Activated effector memory CD4-positive, alpha-beta T cell treated with anti-CD3 and anti-CD28 coated beads, Interleukin-2, amount 50 U/mL, for 16 hours (primary cell): ENCODE data around the gene NYAP2.

ENCODE experiments used
- DNase-seq: peaks from one replicate; pipeline ENCODE4 v3.0.0-alpha.2; 2020

NYAP2 gene

GRCh38 chr2:225569995-225570394 lies 170.5 kb downstream of the NYAP2 start:
- no peak for DNase-seq

- no peak for DNase-seq
Measured at GRCh38 chr2:225573603-225574002, 174.1 kb downstream of the NYAP2 start.

- no peak for DNase-seq
Measured at GRCh38 chr2:225574582-225575138, 175.2 kb downstream of the NYAP2 start.

GRCh38 chr2:225581135-225581534 lies 181.6 kb downstream of the NYAP2 start:
- DNase-seq, result no peak

DNA sequence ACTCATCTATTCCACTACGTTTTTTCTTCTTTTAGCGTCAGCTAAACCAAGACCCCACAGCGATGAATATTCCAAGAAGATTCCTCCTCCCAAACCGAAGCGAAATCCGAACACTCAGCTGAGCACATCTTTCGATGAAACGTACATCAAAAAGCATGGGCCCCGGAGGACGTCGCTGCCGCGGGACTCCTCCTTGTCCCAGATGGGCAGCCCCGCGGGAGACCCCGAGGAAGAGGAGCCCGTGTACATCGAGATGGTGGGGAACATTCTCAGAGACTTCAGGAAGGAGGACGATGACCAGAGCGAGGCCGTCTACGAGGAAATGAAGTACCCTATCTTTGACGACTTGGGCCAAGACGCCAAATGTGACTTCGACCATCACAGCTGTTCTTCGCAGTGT lies 182.4 kb downstream of the NYAP2 start:
- DNase-seq, result no peak

GRCh38 chr2:225582355-225583116 lies 183.0 kb downstream of the NYAP2 start:
- no peak for DNase-seq

DNA sequence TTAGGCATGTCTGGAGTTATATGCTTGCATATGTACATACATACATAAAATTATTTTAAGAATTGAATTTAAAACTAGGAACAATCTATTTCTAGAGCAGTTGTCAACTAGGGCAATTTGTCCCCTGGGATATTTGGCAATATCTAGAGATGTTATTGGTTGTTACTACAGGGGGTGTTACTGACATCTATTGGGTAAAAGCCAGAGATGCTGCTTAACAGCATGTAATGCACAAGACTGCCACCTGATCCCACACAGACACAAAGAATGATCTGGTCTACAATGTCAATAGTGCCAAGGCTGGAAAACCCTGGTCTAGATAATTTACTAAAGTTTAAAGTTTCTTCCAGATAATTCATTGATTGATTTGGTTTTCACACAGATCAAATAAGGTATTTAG lies 185.3 kb downstream of the NYAP2 start:
- DNase-seq, result no peak

- no peak for DNase-seq
Measured at GRCh38 chr2:225590932-225591331, 191.4 kb downstream of the NYAP2 start.

- DNase-seq, result no peak
Measured at GRCh38 chr2:225597911-225598310, 198.4 kb downstream of the NYAP2 start.

DNA sequence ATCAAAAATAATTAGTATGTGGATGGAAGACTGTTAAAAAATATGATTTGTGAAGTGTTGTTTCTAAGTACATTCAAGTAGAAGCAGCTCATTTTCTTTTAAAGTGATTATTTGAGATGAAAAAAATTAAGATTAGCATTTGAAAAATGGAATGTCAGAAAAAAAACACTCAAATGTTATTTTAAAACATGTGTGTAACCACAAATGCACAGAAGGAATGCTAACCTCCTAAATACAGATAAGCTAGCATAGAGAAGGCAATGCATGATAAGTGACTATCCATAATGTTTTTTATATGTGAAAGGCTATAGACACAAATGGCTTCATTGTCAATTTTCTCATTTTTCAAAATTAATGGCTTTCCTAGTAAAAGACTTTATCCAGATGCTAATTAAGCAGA lies 198.9 kb downstream of the NYAP2 start:
- DNase-seq, result no peak

DNA sequence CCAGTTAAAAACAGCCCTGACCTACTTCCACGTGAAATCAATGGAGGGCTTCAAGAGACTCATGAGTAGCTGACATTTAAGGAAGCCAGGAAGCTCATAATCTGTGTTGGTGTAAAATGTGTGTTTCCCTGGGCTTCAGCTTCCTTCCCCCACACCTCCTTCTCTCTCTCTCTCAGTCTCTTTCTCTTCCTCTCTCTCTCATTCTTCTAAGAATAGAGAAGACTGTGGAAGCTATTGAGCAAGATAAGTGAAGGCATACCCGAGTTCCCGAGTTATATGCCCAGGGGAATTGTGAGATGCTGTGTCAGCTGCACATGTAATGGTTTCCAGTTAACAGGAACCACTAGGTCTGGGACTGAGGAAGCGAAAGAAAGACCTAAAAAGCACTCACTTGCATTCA lies 199.4 kb downstream of the NYAP2 start:
- DNase-seq, result no peak

DNA sequence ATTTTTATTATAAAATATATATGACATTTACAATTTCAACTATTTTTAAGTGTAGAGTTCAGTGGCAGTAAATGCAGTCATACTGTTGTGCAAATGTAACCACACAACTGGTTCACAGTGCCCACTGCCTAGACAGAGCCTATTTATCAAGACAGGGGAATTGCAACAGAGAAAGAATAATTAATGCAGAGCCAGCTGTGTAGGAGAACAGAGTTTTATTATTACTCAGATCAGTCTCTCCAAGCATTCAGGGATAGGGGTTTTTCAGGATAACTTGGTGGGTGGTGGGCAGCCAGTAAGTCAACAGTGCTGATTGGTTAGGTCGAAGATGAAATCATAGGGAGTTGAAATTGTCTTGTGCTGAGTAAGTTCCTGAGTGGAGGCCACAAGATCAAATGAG lies 200.3 kb downstream of the NYAP2 start:
- DNase-seq, result no peak

GRCh38 chr2:225600444-225600843 lies 200.9 kb downstream of the NYAP2 start:
- DNase-seq, result no peak

- DNase-seq, result no peak
Measured at GRCh38 chr2:225600865-225601264, 201.4 kb downstream of the NYAP2 start.

GRCh38 chr2:225602205-225602604 lies 202.7 kb downstream of the NYAP2 start:
- DNase-seq, result no peak

DNA sequence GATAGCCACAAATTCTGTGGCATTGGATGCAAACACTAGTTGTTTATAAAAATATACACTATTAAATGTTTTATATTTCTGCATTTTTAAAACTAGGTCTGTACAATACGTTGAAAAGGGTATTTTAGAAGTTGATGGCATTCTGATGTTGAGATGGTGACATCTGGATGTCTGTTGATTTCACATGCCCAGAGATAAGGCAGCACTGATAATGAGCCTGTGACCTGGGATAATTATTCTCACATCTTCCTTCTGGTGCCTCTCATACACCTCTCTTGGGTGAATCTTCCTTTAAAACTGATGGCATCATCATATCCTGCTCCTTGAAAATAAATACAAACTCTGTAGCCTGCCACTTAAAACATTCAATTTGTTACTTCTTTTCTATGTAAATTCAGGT lies 208.6 kb downstream of the NYAP2 start:
- no peak for DNase-seq

DNA sequence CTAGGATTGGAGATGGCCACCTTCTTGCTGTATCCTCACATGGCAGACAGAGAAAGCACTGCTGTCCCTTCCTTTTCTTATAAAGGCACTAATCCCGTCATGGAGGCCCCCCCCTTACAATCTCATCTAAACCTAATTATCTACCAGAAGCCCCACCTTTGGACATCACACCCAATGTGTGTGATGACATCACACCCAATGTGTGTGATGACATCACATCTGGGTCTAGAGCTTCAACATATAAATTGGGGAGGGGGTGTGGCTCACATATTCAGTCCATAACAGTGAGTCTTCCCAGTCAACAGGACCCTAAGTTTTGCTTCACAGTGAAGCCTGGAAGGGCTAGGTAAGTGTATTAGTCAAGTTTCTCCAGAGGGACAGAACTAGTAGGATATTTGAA lies 213.1 kb downstream of the NYAP2 start:
- DNase-seq, result no peak

DNA sequence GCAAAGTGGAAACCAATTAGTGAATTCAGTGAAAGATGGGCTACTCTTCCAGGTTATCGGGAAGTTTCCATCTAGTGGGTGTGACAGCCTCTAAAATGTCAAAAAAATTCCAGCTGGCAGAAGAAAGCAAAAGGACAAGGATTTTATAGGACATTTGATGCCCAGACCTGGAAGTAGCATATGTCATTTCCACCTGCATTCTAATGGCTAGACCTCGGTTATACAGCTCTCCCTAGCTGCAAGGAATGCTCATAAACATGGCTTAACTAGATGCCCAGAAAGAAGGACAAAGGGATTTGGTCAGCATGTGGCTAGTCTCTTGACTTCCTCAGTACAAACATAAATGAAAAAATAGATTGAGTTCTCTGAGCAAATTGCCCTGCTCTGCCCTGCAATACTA lies 215.4 kb downstream of the NYAP2 start:
- no peak for DNase-seq

- no peak for DNase-seq
Measured at GRCh38 chr2:225615514-225615913, 216.0 kb downstream of the NYAP2 start.

DNA sequence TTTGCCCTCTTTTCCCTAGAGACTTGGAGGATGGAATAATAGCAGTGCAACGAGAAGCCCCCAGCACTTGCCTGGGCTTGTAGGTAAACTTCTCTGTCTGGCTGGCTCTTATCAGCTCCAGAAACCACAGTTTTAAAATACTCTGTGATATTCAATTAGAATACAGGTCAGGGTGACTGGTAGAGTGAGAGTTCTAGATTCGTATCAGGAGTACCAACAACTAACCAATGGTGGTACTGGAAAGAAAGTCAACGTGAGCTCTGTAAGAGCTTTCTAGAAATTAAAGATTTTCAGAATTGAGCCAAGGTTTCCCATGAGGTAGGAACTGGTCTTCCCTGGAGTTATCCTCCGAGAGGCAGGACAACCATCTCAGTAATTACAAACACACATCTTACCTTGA lies 216.9 kb downstream of the NYAP2 start:
- DNase-seq, result no peak

DNA sequence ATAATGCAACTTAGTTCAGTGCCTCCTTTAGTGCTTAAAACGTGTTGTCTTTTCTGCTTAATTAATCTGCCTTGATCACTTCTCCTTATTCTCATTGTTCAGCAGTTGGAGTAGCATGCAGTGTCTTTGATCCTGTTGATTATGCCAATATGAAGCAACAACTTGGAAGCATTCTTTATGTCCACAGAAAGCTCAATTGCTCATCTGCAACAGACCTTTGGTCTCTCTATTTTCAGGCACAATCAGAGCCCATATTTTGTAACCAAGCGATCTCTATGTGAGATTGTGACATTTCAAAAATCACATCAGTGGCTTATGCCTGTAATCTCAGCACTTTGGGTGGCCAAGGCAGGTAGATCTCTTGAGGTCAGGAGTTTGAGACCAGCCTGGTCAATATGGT lies 217.3 kb downstream of the NYAP2 start:
- no peak for DNase-seq

DNA sequence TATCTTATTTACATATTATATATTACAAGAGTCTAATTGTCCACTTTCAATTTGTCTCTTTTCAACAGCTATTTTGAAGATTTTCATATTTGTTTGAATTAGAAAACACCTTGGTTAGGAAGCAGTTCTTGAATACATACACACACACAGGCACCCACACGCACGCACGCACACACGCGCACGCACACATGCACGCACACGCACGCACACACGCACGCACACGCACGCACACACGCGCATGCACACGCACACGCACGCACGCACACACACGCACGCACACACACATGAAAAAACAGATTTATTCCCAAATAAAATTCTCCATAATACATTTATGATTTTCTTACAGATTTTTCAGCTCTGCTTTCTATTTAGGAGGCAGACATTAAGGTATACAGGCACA lies 220.7 kb downstream of the NYAP2 start:
- DNase-seq, result no peak

DNA sequence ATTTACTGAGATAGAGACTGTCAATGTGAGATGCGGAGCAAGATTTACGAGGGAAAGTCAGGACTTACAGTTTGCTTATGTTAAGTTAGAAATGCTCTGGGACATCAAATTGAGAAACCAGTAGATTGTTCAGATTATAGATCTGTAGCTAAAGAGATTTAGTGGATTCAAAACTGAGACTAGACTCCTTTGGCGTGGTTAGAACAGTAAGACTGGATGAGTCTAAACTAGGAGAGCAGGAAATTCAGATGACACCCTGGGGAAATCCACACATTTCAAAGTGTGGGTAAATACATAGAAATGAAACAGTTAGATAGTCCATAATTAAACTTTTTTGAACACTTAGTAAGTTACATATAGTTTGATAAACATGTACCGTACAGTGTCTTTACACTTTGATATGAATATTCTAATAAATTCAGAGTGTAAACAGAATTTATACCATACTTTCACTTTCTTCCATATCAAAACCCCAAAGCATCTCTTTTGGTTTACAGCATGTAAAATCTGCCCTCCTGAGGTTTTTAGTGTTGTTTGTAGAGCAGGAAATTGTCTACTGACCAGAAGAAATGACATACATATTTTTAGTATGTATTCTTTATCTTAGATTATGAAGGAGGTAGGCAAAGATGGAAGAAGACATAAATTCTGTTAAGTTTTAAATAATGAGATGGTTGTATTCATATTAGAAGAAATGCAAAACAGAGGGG lies 231.5 kb downstream of the NYAP2 start:
- DNase-seq, result no peak

DNA sequence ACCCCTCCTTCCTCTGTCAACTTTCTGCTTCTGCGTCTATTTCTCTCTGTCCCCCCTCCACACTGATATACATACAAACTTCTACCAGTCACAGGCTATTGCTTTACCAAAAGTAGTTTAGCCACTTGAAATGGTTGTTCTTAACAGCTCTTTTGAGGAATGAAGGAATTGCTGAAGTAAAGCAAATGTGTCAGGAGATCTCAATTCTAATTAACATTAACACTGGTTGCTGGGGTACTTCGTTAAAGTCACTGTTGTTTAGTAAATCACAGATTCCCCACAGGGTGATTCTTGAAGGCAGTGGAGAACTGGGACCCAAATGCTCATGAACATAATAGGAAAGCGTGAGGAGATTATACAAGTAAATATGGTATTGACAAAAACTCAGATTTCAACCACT lies 232.8 kb downstream of the NYAP2 start:
- no peak for DNase-seq
